Measurements from ENCODE around the gene ARHGEF25. TPM values are rescaled to one million over a fixed set of nuclear protein-coding genes. Genes with fewer than 3 reads are reported as not detected.

ARHGEF25 gene
- total RNA-seq, 2 donors from 2014 or later: 73.8 to 77.0 TPM

DNA sequence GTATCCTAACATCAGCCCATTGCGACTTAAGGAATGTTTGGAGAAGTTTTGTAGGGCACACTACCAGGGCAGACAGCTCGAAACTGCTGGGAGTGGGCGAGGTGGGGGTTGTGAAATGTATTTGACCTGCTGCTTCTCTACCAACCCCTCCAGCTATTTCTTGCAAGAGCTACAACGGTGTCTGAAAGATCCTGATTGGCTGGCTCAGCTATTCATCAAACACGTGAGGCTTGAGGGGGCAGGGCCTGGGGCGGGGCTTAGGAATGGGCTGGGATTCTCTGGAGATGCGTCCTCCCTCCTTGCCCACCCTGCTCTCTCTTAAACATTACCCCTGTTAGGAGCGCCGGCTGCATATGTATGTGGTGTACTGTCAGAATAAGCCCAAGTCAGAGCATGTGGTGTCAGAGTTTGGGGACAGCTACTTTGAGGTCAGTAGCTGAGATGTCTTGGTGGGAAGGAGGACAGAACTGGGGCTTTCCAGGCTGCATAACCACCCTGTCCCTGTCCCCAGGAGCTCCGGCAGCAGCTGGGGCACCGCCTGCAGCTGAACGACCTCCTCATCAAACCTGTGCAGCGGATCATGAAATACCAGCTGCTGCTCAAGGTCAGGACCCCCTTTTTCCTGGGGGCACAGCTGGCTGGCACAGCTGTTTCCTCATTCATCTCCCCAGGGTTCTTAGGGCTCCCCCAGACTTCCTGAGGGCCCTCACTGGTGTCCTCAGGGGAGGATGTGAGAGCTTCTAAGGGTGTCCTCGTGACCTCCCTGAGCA, 3.1 kb downstream of the ARHGEF25 start:
- ATAC-seq (ENCODE audit: insufficient number of reproducible peaks, low FRiP score, low read depth) (no peak), DNase-seq (ENCODE audit: low spot score) (no peak)
- Histone ChIP-seq H3K9me3 (no peaks in the 10 kb centered on the region), H3K4me1 (ENCODE audit: control insufficient read depth in 1 of 2, low read depth in 2 of 2) (peaks cover 11 to 55% of the 10 kb centered on the region in 2 donors), H3K27ac (no peak overlapping the region), H3K4me3 (no peak overlapping the region), H3K27me3 (replicated peaks; ENCODE audit: insufficient read depth) (no peaks in the 10 kb centered on the region), H3K36me3 (peaks cover 28% of the 10 kb centered on the region)
- no peak for TF ChIP-seq CTCF (IDR thresholded peaks at IDR 0.05)

DNA sequence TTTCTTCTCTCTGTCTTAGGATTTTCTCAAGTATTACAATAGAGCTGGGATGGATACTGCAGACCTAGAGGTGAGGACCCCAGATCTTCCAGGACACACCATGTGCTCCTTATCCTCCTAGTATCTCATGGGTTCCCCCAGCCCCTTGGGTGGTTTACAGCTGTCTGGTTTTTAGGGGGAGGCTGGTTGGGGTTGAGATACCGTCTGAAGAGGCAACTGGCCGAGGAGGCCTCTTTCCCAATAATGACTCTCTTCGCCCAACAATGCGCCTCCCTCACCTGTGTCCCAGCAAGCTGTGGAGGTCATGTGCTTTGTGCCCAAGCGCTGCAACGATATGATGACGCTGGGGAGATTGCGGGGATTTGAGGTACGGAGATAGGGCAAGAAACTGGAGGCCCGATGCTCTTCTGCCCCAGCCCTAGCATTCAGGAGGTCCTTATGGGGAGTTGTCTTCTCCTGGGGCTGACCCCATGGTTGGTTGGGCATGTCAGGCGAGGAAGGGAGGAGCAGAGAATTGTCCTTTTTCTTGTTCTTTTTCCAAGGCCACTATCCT, 3.8 kb downstream of the ARHGEF25 start:
- no peak overlapping the region for H3K27ac ChIP-seq
- DNase-seq (ENCODE audit: low spot score) (no peak), ATAC-seq (ENCODE audit: insufficient number of reproducible peaks, low FRiP score, low read depth) (no peak)
- peaks cover 11 to 48% of the 10 kb centered on the region in 2 donors for H3K4me1 ChIP-seq (ENCODE audit: control insufficient read depth in 1 of 2, low read depth in 2 of 2)
- H3K4me3 ChIP-seq: no peak overlapping the region
- no peaks in the 10 kb centered on the region for H3K9me3 ChIP-seq
- peaks cover 28% of the 10 kb centered on the region for H3K36me3 ChIP-seq
- H3K27me3 ChIP-seq (replicated peaks; ENCODE audit: insufficient read depth): no peaks in the 10 kb centered on the region
- no peak for TF ChIP-seq CTCF (IDR thresholded peaks at IDR 0.05)

GRCh38 chr12:57615637-57616036, 4.4 kb downstream of the ARHGEF25 start:
- TF ChIP-seq CTCF (IDR thresholded peaks at IDR 0.05): no peak
- Histone ChIP-seq H3K9me3 (no peaks in the 10 kb centered on the region), H3K27ac (no peak overlapping the region), H3K4me3 (no peak overlapping the region), H3K4me1 (ENCODE audit: control insufficient read depth in 1 of 2, low read depth in 2 of 2) (peaks cover 11 to 43% of the 10 kb centered on the region in 2 donors), H3K36me3 (peaks cover 28% of the 10 kb centered on the region), H3K27me3 (replicated peaks; ENCODE audit: insufficient read depth) (no peaks in the 10 kb centered on the region)
- DNase-seq (ENCODE audit: low spot score) (no peak), ATAC-seq (ENCODE audit: insufficient number of reproducible peaks, low FRiP score, low read depth) (no peak)

GRCh38 chr12:57616383-57617101, 5.3 kb downstream of the ARHGEF25 start:
- no peak for ATAC-seq (ENCODE audit: insufficient number of reproducible peaks, low FRiP score, low read depth)
- peaks cover 28% of the 10 kb centered on the region for H3K36me3 ChIP-seq
- no peak for DNase-seq (ENCODE audit: low spot score)

More at GRCh38 chr12:57616383-57617101, 5.3 kb downstream of the ARHGEF25 start:
- H3K27me3 ChIP-seq (replicated peaks; ENCODE audit: insufficient read depth): no peaks in the 10 kb centered on the region
- no peaks in the 10 kb centered on the region for H3K9me3 ChIP-seq
- H3K27ac ChIP-seq: no peak overlapping the region
- no peak overlapping the region for H3K4me3 ChIP-seq
- no peak for TF ChIP-seq CTCF (IDR thresholded peaks at IDR 0.05)
- H3K4me1 ChIP-seq (ENCODE audit: control insufficient read depth in 1 of 2, low read depth in 2 of 2): peaks cover 15 to 48% of the 10 kb centered on the region in 2 donors

Data from thoracic aorta (tissue), 2 donors.